NCI-H510A (cell line): ENCODE results near the gene STARD5.

Experiments
- DNase-seq: peaks from one replicate; lab custom pipeline; 2025; lab: John Stamatoyannopoulos, UW

STARD5 gene

GRCh38 chr15:81274255-81274654 is 49.7 kb downstream of the STARD5 start:
- DNase-seq = no peak

- no peak for DNase-seq
These were observed 50.1 kb downstream of the STARD5 start for GRCh38 chr15:81273855-81274254.

- DNase-seq = no peak
These were observed 50.7 kb downstream of the STARD5 start for GRCh38 chr15:81273200-81273599.

- DNase-seq = no peak
These were observed 51.9 kb downstream of the STARD5 start for GRCh38 chr15:81271761-81272644.

GRCh38 chr15:81270781-81271491 is 53.0 kb downstream of the STARD5 start:
- DNase-seq = no peak

- no peak for DNase-seq
These were observed 53.8 kb downstream of the STARD5 start for GRCh38 chr15:81270188-81270587.

GRCh38 chr15:81268881-81269601 is 54.9 kb downstream of the STARD5 start:
- DNase-seq = no peak

GRCh38 chr15:81268340-81268739 is 55.6 kb downstream of the STARD5 start:
- DNase-seq = no peak

- peak; percentile 74 for DNase-seq
These were observed 57.8 kb downstream of the STARD5 start for GRCh38 chr15:81265944-81266775.

GRCh38 chr15:81265256-81265943 is 58.5 kb downstream of the STARD5 start:
- DNase-seq = no peak

- DNase-seq = no peak
These were observed 59.7 kb downstream of the STARD5 start for GRCh38 chr15:81264072-81264857.

- no peak for DNase-seq
These were observed 60.5 kb downstream of the STARD5 start for GRCh38 chr15:81263477-81263876.

- DNase-seq = no peak
These were observed 62.6 kb downstream of the STARD5 start for GRCh38 chr15:81261172-81261811.

GRCh38 chr15:81259760-81260298 is 64.1 kb downstream of the STARD5 start:
- DNase-seq = no peak
